Spleen (tissue), 11 donors: ENCODE data around the gene FKBP2. TPM values are rescaled to one million over a fixed set of nuclear protein-coding genes. Genes with fewer than 3 reads are reported as not detected.
A peak's percentile ranks its signal among the peaks of the same experiment; 100 is the strongest.

Source experiments
- DNase-seq: peaks from one replicate; pipeline ENCODE4 v3.0.0-alpha.2; 2020
- H3K27ac ChIP-seq, 8 donors: fragments of 200-600 bp; sonication (generic) in 7 of 8; 1 replicate in 4 of 8; 2 replicates in 4 of 8; pipeline versions ENCODE4 v1.5.0 to v1.8.0; 2016 to 2021; ENCODE audit warnings: inconsistent platforms in 4 of 8, mild to moderate bottlenecking in 4 of 8, moderate library complexity in 1 of 8
- H3K27me3 ChIP-seq, 7 donors: fragments of 200-600 bp; sonication (generic) in 6 of 7; replicated peaks in 1 of 7; 1 replicate in 4 of 7; 2 replicates in 3 of 7; pipeline versions ENCODE4 v1.5.0 to v1.8.0; 2016 to 2021; ENCODE audit warnings: inconsistent platforms in 3 of 7, mild to moderate bottlenecking in 1 of 7
- H3K36me3 ChIP-seq, 6 donors: fragments of 200-600 bp; sonication (generic) in 5 of 6; 1 replicate in 4 of 6; 2 replicates in 2 of 6; pipeline versions ENCODE4 v1.5.0 to v1.8.0; 2016 to 2021; ENCODE audit warnings: inconsistent platforms in 2 of 6
- H3K4me1 ChIP-seq, 6 donors: fragments of 200-600 bp; sonication (generic) in 5 of 6; 1 replicate in 3 of 6; 2 replicates in 3 of 6; pipeline versions ENCODE4 v1.5.0 to v1.8.0; 2016 to 2021; ENCODE audit warnings: inconsistent platforms in 3 of 6
- H3K4me3 ChIP-seq, 8 donors: fragments of 200-600 bp; sonication (generic) in 7 of 8; 1 replicate in 4 of 8; 2 replicates in 4 of 8; pipeline versions ENCODE4 v1.5.0 to v1.8.0; 2016 to 2021; ENCODE audit warnings: inconsistent platforms in 4 of 8, mild to moderate bottlenecking in 4 of 8, moderate library complexity in 2 of 8
- H3K9me3 ChIP-seq, 8 donors: fragments of 200-600 bp; sonication (generic) in 7 of 8; 1 replicate in 4 of 8; 2 replicates in 4 of 8; pipeline versions ENCODE4 v1.5.0 to v1.8.0; 2016 to 2021; ENCODE audit warnings: inconsistent platforms in 4 of 8
- POLR2A ChIP-seq, 3 donors: fragments of 450-650 bp; IDR thresholded peaks; one replicate each; pipeline ENCODE4 v1.5.1; 2017; ENCODE audit warnings: antibody characterized with exemption in 3 of 3, mild to moderate bottlenecking in 1 of 3
- POLR2AphosphoS5 ChIP-seq, 3 donors: sonication (generic); formaldehyde crosslinking; IDR thresholded peaks; one replicate each; pipeline ENCODE4 v1.5.1; 2017; ENCODE audit warnings: antibody characterized with exemption in 3 of 3
- WGBS, 5 donors: extraction: QIAGEN DNeasy Blood & Tissue Kit in 3 of 5; methylation state at CpG; one replicate each; pipeline versions ENCODE4 v1.1.5 to v1.1.7; 2013 to 2018; 5-methylcytosine and 5-hydroxymethylcytosine counted together
- intact Hi-C: fragments of 100-400 bp; cut with DNase I; formaldehyde crosslinking; loops from one replicate; pipeline ENCODE4 v1.15.0; 2023; ENCODE audit warnings: low total_unique reads
- polyA plus RNA-seq, 3 donors: library from polyadenylated mRNA; stranded (reverse); fragments of 200-250 nt; gene quantifications; one replicate each; pipeline ENCODE4 v1.2.1, GENCODE V29; 2013
- total RNA-seq, 7 donors: library from RNA; depleted of rRNA in 3 of 7; stranded (reverse); fragments of >200 nt in 3 of 7; fragmentation: NEBNext Ultra II Directional in 4 of 7; extraction: Animal tissue kit (Norgen Biotek cat#: 25700) in 4 of 7; gene quantifications; one replicate each; pipeline versions ENCODE4 v1.1.0 to v1.2.1, GENCODE V29; 2016 to 2021
- TF ChIP-seq, protein P1 (sequence below), 11 experiments: fragments of 200-600 bp in 7 of 11; fragments of 450-650 bp in 4 of 11; sonication (generic) in 4 of 11; IDR thresholded peaks in 8 of 11; conservative IDR thresholded peaks in 3 of 11; 1 replicate in 7 of 11; 2 replicates in 4 of 11; pipeline versions ENCODE4 v1.4.0 to v1.8.0; 2016 to 2021; ENCODE audit warnings: antibody characterized with exemption in 11 of 11, inconsistent platforms in 4 of 11, mild to moderate bottlenecking in 1 of 11
- donor health status: healthy with polysubstance abuse.
- donor health status: DM: no; HTN: no; CAD: no; lungs with moderate emphysema.
- donor health status: DM: no; HTN: no; CAD: no.
- donor health status: Bipolar disorder and iron deficiency.
- donor health status: healthy.
- donor health status: DM: no; HTN: no; CAD: no.
- donor health status: DM: yes; HTN: yes; CAD: no.

The FKBP2 gene
- total and polyA plus RNA-seq, 10 donors, result 26.9 to 104 (median 44.7) TPM

DNA sequence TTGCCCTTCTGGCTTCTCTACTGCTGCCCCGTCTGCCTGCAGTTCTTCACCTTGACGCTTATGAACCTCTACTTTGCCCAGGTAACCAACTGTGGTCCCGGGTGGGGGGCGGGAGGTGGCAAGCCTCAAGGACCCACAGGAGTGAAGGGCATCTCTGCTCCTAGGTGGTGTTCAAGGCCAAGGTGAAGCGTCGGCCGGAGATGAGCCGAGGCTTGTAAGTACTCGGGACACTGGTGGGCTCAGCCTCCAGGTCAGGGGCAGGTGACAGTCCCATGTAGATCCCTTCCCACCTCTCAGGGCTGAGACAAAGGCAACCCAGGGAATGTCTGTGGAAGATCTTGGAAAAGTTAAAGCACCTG lies 45.9 kb downstream of the FKBP2 start:
- TF ChIP-seq, protein P1, sequence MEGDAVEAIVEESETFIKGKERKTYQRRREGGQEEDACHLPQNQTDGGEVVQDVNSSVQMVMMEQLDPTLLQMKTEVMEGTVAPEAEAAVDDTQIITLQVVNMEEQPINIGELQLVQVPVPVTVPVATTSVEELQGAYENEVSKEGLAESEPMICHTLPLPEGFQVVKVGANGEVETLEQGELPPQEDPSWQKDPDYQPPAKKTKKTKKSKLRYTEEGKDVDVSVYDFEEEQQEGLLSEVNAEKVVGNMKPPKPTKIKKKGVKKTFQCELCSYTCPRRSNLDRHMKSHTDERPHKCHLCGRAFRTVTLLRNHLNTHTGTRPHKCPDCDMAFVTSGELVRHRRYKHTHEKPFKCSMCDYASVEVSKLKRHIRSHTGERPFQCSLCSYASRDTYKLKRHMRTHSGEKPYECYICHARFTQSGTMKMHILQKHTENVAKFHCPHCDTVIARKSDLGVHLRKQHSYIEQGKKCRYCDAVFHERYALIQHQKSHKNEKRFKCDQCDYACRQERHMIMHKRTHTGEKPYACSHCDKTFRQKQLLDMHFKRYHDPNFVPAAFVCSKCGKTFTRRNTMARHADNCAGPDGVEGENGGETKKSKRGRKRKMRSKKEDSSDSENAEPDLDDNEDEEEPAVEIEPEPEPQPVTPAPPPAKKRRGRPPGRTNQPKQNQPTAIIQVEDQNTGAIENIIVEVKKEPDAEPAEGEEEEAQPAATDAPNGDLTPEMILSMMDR (IDR thresholded peaks at IDR 0.05 in 8 of 11, conservative IDR thresholded peaks at IDR 0.05 in 3 of 11), result no peak
- TF ChIP-seq POLR2A (IDR thresholded peaks at IDR 0.05) (no peak), POLR2AphosphoS5 (IDR thresholded peaks at IDR 0.05) (no peak)
- DNase-seq, result peak; percentile 77
- H3K27ac ChIP-seq, result no peak overlapping the region
- 83 to 99% (median 91%) methylated on average over 9 of the region's 9 CpGs for WGBS, 5 donors
- H3K36me3 ChIP-seq, result peaks cover 0 to 34% (median 0%) of the 10 kb centered on the region in 6 donors
- H3K27me3 ChIP-seq, result peaks cover 0 to 20% (median 13%) of the 10 kb centered on the region in 7 donors
- peaks cover 15 to 65% (median 41%) of the 10 kb centered on the region in 6 donors for H3K4me1 ChIP-seq
- intact Hi-C loops, result no loop called here
- H3K9me3 ChIP-seq, result no peaks in the 10 kb centered on the region
- H3K4me3 ChIP-seq, result peak overlapping the region in 1 of 8 donors; percentile 89

DNA sequence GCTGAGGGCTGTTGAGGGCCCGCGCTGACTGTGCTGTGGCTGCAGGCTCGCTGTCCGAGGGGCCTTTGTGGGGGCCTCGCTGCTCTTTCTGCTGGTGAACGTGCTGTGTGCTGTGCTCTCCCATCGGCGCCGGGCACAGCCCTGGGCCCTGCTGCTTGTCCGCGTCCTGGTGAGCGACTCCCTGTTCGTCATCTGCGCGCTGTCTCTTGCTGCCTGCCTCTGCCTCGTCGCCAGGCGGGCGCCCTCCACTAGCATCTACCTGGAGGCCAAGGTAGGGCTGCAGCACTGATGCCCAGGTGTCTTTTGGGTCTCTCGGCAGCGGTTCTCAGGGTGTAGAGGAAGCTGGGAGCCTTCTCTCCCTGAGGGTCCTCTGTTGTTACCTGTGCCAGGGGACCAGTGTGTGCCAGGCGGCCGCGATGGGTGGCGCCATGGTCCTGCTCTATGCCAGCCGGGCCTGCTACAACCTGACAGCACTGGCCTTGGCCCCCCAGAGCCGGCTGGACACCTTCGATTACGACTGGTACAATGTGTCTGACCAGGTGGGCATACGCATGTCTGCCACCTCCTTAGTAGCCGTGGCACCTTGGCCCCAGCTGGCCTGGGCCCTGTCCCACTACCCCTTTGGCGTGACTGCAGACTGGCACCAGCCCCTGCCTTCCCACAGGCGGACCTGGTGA lies 46.9 kb downstream of the FKBP2 start:
- H3K9me3 ChIP-seq, result no peaks in the 10 kb centered on the region
- peaks cover 0 to 25% (median 0%) of the 10 kb centered on the region in 6 donors for H3K36me3 ChIP-seq
- no peak overlapping the region for H3K27ac ChIP-seq
- WGBS, 5 donors, result 95 to 97% (median 96%) methylated on average over 27 to 33 of the region's 33 CpGs
- no peak for DNase-seq
- H3K27me3 ChIP-seq, result peaks cover 4 to 31% (median 23%) of the 10 kb centered on the region in 7 donors
- TF ChIP-seq POLR2A (IDR thresholded peaks at IDR 0.05) (no peak), POLR2AphosphoS5 (IDR thresholded peaks at IDR 0.05) (no peak)
- TF ChIP-seq, protein P1 (IDR thresholded peaks at IDR 0.05 in 8 of 11, conservative IDR thresholded peaks at IDR 0.05 in 3 of 11), result no peak
- no peak overlapping the region for H3K4me3 ChIP-seq
- peaks cover 21 to 66% (median 51%) of the 10 kb centered on the region in 6 donors for H3K4me1 ChIP-seq
- intact Hi-C loops, result no loop called here

DNA sequence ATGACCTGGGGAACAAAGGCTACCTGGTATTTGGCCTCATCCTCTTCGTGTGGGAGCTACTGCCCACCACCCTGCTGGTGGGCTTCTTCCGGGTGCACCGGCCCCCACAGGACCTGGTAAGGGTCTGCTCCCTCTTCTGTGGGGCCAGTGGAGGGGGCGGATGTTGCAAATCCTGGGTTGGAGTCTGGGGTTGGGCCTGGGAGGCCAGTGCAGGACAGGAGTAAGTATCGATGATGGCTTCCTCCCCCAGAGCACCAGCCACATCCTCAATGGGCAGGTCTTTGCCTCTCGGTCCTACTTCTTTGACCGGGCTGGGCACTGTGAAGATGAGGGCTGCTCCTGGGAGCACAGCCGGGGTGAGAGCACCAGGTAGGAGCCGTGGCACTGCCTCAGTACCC lies 47.5 kb downstream of the FKBP2 start:
- Histone ChIP-seq H3K27me3 (peaks cover 6 to 36% (median 29%) of the 10 kb centered on the region in 7 donors), H3K4me1 (peaks cover 21 to 63% (median 46%) of the 10 kb centered on the region in 6 donors), H3K27ac (no peak overlapping the region), H3K9me3 (no peaks in the 10 kb centered on the region), H3K36me3 (peaks cover 0 to 19% (median 0%) of the 10 kb centered on the region in 6 donors), H3K4me3 (no peak overlapping the region)
- no peak for DNase-seq
- intact Hi-C loops, result no loop called here
- TF ChIP-seq POLR2A (IDR thresholded peaks at IDR 0.05), result no peak
- no peak for TF ChIP-seq POLR2AphosphoS5 (IDR thresholded peaks at IDR 0.05)
- TF ChIP-seq, protein P1 (IDR thresholded peaks at IDR 0.05 in 8 of 11, conservative IDR thresholded peaks at IDR 0.05 in 3 of 11), result no peak
- WGBS, 5 donors, result 87 to 98% (median 90%) methylated on average over 9 of the region's 9 CpGs

DNA sequence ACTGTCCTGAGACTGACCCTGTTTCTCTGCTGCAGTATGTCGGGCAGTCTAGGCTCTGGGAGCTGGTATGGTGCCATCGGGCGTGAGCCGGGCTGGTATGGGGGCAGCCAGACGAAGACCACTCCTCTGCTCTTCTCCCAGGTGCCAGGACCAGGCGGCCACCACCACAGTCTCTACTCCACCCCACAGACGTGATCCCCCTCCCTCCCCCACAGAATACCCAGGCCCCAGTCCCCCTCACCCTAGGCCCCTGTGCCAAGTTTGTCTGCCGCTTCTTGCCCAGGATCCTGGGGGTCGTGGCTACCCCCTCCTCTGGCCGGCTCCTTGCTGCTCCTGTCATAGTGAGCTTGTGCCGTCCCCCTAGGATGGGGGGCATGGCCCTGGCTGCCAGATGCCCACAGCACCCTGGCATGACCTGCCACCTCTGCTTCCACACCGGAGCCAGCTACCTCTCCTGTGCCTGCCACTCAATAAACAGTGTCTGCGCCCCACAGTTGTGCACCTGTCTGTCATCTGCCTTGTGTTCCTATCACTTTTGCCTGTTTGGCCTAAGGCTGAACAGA lies 48.2 kb downstream of the FKBP2 start:
- Histone ChIP-seq H3K4me3 (no peak overlapping the region), H3K4me1 (peaks cover 15 to 55% (median 38%) of the 10 kb centered on the region in 6 donors), H3K36me3 (peaks cover 0 to 19% (median 0%) of the 10 kb centered on the region in 6 donors), H3K27ac (no peak overlapping the region), H3K27me3 (peaks cover 6 to 43% (median 36%) of the 10 kb centered on the region in 7 donors), H3K9me3 (no peaks in the 10 kb centered on the region)
- TF ChIP-seq POLR2AphosphoS5 (IDR thresholded peaks at IDR 0.05) (no peak), POLR2A (IDR thresholded peaks at IDR 0.05) (no peak)
- TF ChIP-seq, protein P1 (IDR thresholded peaks at IDR 0.05 in 8 of 11, conservative IDR thresholded peaks at IDR 0.05 in 3 of 11), result no peak
- intact Hi-C loops, result no loop called here
- no peak for DNase-seq
- WGBS, 5 donors, result 93 to 94% (median 94%) methylated on average over 12 to 13 of the region's 13 CpGs
